ENCODE measurements around the gene IQGAP3.

IQGAP3 gene

DNA sequence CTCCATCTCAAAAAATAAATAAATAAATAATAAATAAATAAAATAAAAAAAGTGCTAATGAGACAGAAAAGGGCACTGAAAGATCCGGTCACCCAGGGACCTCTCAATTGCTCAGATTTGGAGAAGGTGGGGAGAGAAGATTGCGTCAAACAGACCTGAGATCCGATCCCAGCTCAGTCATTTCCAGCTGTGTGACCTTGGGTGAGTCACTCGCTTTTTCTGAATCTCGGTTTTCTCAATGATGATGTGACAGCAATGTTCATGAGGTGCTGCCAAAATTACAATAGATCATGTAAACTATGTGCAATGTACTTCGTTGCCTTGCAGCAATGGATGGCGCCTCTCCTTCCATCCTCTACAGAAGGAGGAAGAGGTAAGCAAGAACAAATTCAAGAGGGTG lies 60.7 kb downstream of the IQGAP3 start:
- Histone ChIP-seq H3K4me3 (ENCODE audit: low read length) (peak overlapping the region; percentile 36; the same call in 1 of the 2 replicates), H3K4me2 (ENCODE audit: low read length) (peak overlapping the region; percentile 62), H3K79me2 (ENCODE audit: low read length) (no peaks in the 10 kb centered on the region), H3K9me3 (ENCODE audit: insufficient read depth, low read length) (no peaks in the 10 kb centered on the region), H3K9ac (ENCODE audit: low read length) (no peak overlapping the region), H4K20me1 (ENCODE audit: insufficient read depth, low read length) (no peaks in the 10 kb centered on the region), H3K27me3 (ENCODE audit: low read depth, low read length) (no peaks in the 10 kb centered on the region), H3K4me1 (ENCODE audit: low read length) (peaks cover 20% of the 10 kb centered on the region), H3K36me3 (replicated peaks; ENCODE audit: low read depth, low read length) (no peaks in the 10 kb centered on the region), H3K27ac (ENCODE audit: low read length) (no peak overlapping the region), H2AFZ (ENCODE audit: low read depth, low read length) (peak overlapping the region; percentile 77; the same call in 1 of the 2 replicates)
- TF ChIP-seq, protein P1, sequence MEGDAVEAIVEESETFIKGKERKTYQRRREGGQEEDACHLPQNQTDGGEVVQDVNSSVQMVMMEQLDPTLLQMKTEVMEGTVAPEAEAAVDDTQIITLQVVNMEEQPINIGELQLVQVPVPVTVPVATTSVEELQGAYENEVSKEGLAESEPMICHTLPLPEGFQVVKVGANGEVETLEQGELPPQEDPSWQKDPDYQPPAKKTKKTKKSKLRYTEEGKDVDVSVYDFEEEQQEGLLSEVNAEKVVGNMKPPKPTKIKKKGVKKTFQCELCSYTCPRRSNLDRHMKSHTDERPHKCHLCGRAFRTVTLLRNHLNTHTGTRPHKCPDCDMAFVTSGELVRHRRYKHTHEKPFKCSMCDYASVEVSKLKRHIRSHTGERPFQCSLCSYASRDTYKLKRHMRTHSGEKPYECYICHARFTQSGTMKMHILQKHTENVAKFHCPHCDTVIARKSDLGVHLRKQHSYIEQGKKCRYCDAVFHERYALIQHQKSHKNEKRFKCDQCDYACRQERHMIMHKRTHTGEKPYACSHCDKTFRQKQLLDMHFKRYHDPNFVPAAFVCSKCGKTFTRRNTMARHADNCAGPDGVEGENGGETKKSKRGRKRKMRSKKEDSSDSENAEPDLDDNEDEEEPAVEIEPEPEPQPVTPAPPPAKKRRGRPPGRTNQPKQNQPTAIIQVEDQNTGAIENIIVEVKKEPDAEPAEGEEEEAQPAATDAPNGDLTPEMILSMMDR (IDR thresholded peaks at IDR 0.05; ENCODE audit: low read depth, low read length), result no peak
- no peak for TF ChIP-seq EZH2phosphoT487 (IDR thresholded peaks at IDR 0.05; ENCODE audit: low read depth)

DNA sequence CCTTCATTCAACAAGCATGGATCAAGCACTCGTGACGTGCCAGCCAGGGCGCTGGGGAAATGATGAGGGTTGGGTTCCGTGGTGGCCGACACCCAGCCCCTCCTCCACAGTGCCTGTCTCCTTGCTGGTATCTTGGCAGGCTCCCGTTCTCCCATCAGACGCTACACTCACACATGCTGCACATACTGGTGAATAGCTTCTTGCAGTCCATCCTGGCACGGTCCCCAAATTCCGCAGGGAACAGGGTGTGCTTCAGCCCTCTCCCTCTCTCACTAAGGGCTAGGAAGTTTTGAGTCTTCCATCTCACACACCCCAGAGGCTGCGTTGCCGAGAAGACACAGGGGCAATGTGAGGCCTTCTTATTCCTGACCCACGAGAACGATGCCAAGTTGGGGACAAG lies 61.7 kb downstream of the IQGAP3 start:
- Histone ChIP-seq H4K20me1 (ENCODE audit: insufficient read depth, low read length) (no peaks in the 10 kb centered on the region), H3K4me1 (ENCODE audit: low read length) (peaks cover 24% of the 10 kb centered on the region), H3K27ac (ENCODE audit: low read length) (no peak overlapping the region), H3K79me2 (ENCODE audit: low read length) (no peaks in the 10 kb centered on the region), H3K4me3 (ENCODE audit: low read length) (no peak overlapping the region), H3K9me3 (ENCODE audit: insufficient read depth, low read length) (no peaks in the 10 kb centered on the region), H3K36me3 (replicated peaks; ENCODE audit: low read depth, low read length) (no peaks in the 10 kb centered on the region), H3K9ac (ENCODE audit: low read length) (no peak overlapping the region), H3K4me2 (ENCODE audit: low read length) (no peak overlapping the region), H2AFZ (ENCODE audit: low read depth, low read length) (no peak overlapping the region), H3K27me3 (ENCODE audit: low read depth, low read length) (no peaks in the 10 kb centered on the region)
- TF ChIP-seq, protein P1 (IDR thresholded peaks at IDR 0.05; ENCODE audit: low read depth, low read length), result no peak
- no peak for TF ChIP-seq EZH2phosphoT487 (IDR thresholded peaks at IDR 0.05; ENCODE audit: low read depth)

DNA sequence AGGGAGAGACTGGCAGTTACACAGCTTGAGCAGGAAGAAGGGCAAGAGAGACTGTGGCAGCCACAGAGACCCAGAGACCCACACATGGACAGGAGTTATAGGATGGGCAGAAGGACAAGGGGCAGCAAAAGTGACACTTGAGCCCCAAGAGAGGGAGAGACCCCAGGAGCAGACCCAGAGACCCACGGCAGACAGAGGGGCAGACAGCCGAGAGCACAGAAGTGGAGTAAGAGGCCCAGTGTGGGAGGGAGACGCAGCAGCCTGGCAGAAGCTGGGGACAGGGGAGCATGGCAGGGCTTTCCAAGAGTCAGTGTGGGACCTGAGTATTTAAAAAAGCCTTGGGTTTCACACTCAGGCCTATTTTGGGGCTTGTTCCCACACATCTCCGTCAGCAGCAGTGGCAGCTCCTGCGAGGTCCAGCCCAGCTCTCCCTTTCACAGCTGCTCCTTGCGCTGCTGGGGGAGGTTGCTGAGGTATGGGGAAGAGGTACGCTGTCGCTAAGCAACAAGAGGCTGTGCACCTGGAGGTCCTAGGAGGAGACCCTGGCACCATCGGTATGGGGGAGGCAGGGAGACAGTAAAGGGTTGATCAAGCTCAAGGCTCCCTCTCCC lies 62.8 kb downstream of the IQGAP3 start:
- no peak overlapping the region for H3K9ac ChIP-seq (ENCODE audit: low read length)
- H3K4me1 ChIP-seq (ENCODE audit: low read length), result peaks cover 31% of the 10 kb centered on the region
- no peaks in the 10 kb centered on the region for H3K9me3 ChIP-seq (ENCODE audit: insufficient read depth, low read length)
- TF ChIP-seq EZH2phosphoT487 (IDR thresholded peaks at IDR 0.05; ENCODE audit: low read depth), result no peak
- TF ChIP-seq, protein P1 (IDR thresholded peaks at IDR 0.05; ENCODE audit: low read depth, low read length), result no peak
- no peaks in the 10 kb centered on the region for H3K27me3 ChIP-seq (ENCODE audit: low read depth, low read length)
- no peak overlapping the region for H3K4me2 ChIP-seq (ENCODE audit: low read length)
- H4K20me1 ChIP-seq (ENCODE audit: insufficient read depth, low read length), result no peaks in the 10 kb centered on the region
- no peak overlapping the region for H3K4me3 ChIP-seq (ENCODE audit: low read length)
- H3K79me2 ChIP-seq (ENCODE audit: low read length), result no peaks in the 10 kb centered on the region
- H3K27ac ChIP-seq (ENCODE audit: low read length), result no peak overlapping the region
- no peak overlapping the region for H2AFZ ChIP-seq (ENCODE audit: low read depth, low read length)
- H3K36me3 ChIP-seq (replicated peaks; ENCODE audit: low read depth, low read length), result no peaks in the 10 kb centered on the region

DNA sequence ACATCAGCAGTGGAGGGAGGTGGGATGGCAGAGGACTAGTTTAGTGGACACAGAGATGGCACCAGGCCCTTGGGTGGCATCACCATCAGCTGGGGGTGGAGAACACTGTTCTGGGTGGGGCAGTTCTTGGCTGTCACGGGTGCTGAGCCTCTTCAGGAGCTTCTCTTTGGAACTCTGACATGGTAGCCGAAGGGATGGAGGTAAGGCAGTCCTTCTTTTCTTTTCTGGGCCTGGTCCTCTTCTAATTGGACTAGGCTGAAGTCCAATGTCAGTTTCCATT lies 63.5 kb downstream of the IQGAP3 start:
- Histone ChIP-seq H3K9me3 (ENCODE audit: insufficient read depth, low read length) (no peaks in the 10 kb centered on the region), H4K20me1 (ENCODE audit: insufficient read depth, low read length) (no peaks in the 10 kb centered on the region), H3K4me3 (ENCODE audit: low read length) (no peak overlapping the region), H3K27ac (ENCODE audit: low read length) (no peak overlapping the region), H3K9ac (ENCODE audit: low read length) (no peak overlapping the region), H3K4me2 (ENCODE audit: low read length) (no peak overlapping the region), H3K79me2 (ENCODE audit: low read length) (no peaks in the 10 kb centered on the region), H2AFZ (ENCODE audit: low read depth, low read length) (0 out of 2 replicates have a peak overlapping the region, but pooled peaks have one; percentile 17), H3K4me1 (ENCODE audit: low read length) (peaks cover 37% of the 10 kb centered on the region), H3K36me3 (replicated peaks; ENCODE audit: low read depth, low read length) (no peaks in the 10 kb centered on the region), H3K27me3 (ENCODE audit: low read depth, low read length) (no peaks in the 10 kb centered on the region)
- no peak for TF ChIP-seq EZH2phosphoT487 (IDR thresholded peaks at IDR 0.05; ENCODE audit: low read depth)
- TF ChIP-seq, protein P1 (IDR thresholded peaks at IDR 0.05; ENCODE audit: low read depth, low read length), result no peak
